ENCODE data around the gene WFDC8.

The WFDC8 gene

GRCh38 chr20:45607810-45608209, 28.7 kb upstream of the WFDC8 start:
- H3K9me3 ChIP-seq (ENCODE audit: low read length): no peaks in the 10 kb centered on the region
- TF ChIP-seq EZH2 (IDR thresholded peaks at IDR 0.05; ENCODE audit: borderline replicate concordance, low read length) (no peak), CTCF (IDR thresholded peaks at IDR 0.05; ENCODE audit: low read length) (no peak)
- H3K9ac ChIP-seq (ENCODE audit: low read length): no peak overlapping the region
- H3K4me2 ChIP-seq (ENCODE audit: low read length): no peak overlapping the region
- H3K9me2 ChIP-seq (ENCODE audit: low read depth, low read length): no peaks in the 10 kb centered on the region
- H3F3A ChIP-seq (ENCODE audit: insufficient read depth, low read length): no peaks in the 10 kb centered on the region
- H3K79me2 ChIP-seq (ENCODE audit: insufficient read depth, low read length): no peaks in the 10 kb centered on the region
- no peaks in the 10 kb centered on the region for H3K27me3 ChIP-seq (ENCODE audit: insufficient read depth, low read length)
- no peaks in the 10 kb centered on the region for H3K4me1 ChIP-seq (ENCODE audit: insufficient read depth, low read length, severe bottlenecking)
- H3K27ac ChIP-seq (ENCODE audit: low read depth, low read length, poor library complexity, severe bottlenecking): no peak overlapping the region
- H3K4me3 ChIP-seq (ENCODE audit: low read depth, low read length, poor library complexity, severe bottlenecking): no peak overlapping the region
- H4K20me1 ChIP-seq (ENCODE audit: insufficient read depth, low read length): no peaks in the 10 kb centered on the region
- H3K36me3 ChIP-seq (ENCODE audit: insufficient read depth, low read length): no peaks in the 10 kb centered on the region
- H2AFZ ChIP-seq (ENCODE audit: low read length): no peak overlapping the region

- H3K9me3 ChIP-seq (ENCODE audit: low read length): no peaks in the 10 kb centered on the region
- no peaks in the 10 kb centered on the region for H4K20me1 ChIP-seq (ENCODE audit: insufficient read depth, low read length)
- no peak overlapping the region for H2AFZ ChIP-seq (ENCODE audit: low read length)
- no peak overlapping the region for H3K4me3 ChIP-seq (ENCODE audit: low read depth, low read length, poor library complexity, severe bottlenecking)
- TF ChIP-seq CTCF (IDR thresholded peaks at IDR 0.05; ENCODE audit: low read length) (no peak), EZH2 (IDR thresholded peaks at IDR 0.05; ENCODE audit: borderline replicate concordance, low read length) (no peak)
- no peaks in the 10 kb centered on the region for H3F3A ChIP-seq (ENCODE audit: insufficient read depth, low read length)
- H3K27me3 ChIP-seq (ENCODE audit: insufficient read depth, low read length): no peaks in the 10 kb centered on the region; the same call in 1 of the 2 replicates
- H3K9me2 ChIP-seq (ENCODE audit: low read depth, low read length): no peaks in the 10 kb centered on the region
- H3K9ac ChIP-seq (ENCODE audit: low read length): no peak overlapping the region
- no peaks in the 10 kb centered on the region for H3K36me3 ChIP-seq (ENCODE audit: insufficient read depth, low read length)
- H3K27ac ChIP-seq (ENCODE audit: low read depth, low read length, poor library complexity, severe bottlenecking): no peak overlapping the region
- no peaks in the 10 kb centered on the region for H3K79me2 ChIP-seq (ENCODE audit: insufficient read depth, low read length)
- H3K4me1 ChIP-seq (ENCODE audit: insufficient read depth, low read length, severe bottlenecking): no peaks in the 10 kb centered on the region
- H3K4me2 ChIP-seq (ENCODE audit: low read length): no peak overlapping the region
Measured at GRCh38 chr20:45595235-45595634, 16.2 kb upstream of the WFDC8 start.

GRCh38 chr20:45593498-45593897, 14.4 kb upstream of the WFDC8 start:
- no peaks in the 10 kb centered on the region for H3K36me3 ChIP-seq (ENCODE audit: insufficient read depth, low read length)
- no peak overlapping the region for H2AFZ ChIP-seq (ENCODE audit: low read length)
- TF ChIP-seq EZH2 (IDR thresholded peaks at IDR 0.05; ENCODE audit: borderline replicate concordance, low read length) (no peak), CTCF (IDR thresholded peaks at IDR 0.05; ENCODE audit: low read length) (no peak)
- no peaks in the 10 kb centered on the region for H3K79me2 ChIP-seq (ENCODE audit: insufficient read depth, low read length)
- H3K27me3 ChIP-seq (ENCODE audit: insufficient read depth, low read length): no peaks in the 10 kb centered on the region; the same call in 1 of the 2 replicates
- no peak overlapping the region for H3K27ac ChIP-seq (ENCODE audit: low read depth, low read length, poor library complexity, severe bottlenecking)
- no peak overlapping the region for H3K9ac ChIP-seq (ENCODE audit: low read length)
- no peaks in the 10 kb centered on the region for H3K9me3 ChIP-seq (ENCODE audit: low read length)
- no peak overlapping the region for H3K4me2 ChIP-seq (ENCODE audit: low read length)
- no peaks in the 10 kb centered on the region for H3F3A ChIP-seq (ENCODE audit: insufficient read depth, low read length)
- H4K20me1 ChIP-seq (ENCODE audit: insufficient read depth, low read length): no peaks in the 10 kb centered on the region
- H3K4me3 ChIP-seq (ENCODE audit: low read depth, low read length, poor library complexity, severe bottlenecking): no peak overlapping the region
- H3K9me2 ChIP-seq (ENCODE audit: low read depth, low read length): no peaks in the 10 kb centered on the region
- no peaks in the 10 kb centered on the region for H3K4me1 ChIP-seq (ENCODE audit: insufficient read depth, low read length, severe bottlenecking)
